ENCODE measurements around the gene TLE3. TPM values are rescaled to one million over a fixed set of nuclear protein-coding genes. Genes with fewer than 3 reads are reported as not detected.

The TLE3 gene
- total and polyA plus RNA-seq, 2 donors (not counting 1 experiment from before 2014, with no cell fraction given) = 14.6 to 16.5 TPM

DNA sequence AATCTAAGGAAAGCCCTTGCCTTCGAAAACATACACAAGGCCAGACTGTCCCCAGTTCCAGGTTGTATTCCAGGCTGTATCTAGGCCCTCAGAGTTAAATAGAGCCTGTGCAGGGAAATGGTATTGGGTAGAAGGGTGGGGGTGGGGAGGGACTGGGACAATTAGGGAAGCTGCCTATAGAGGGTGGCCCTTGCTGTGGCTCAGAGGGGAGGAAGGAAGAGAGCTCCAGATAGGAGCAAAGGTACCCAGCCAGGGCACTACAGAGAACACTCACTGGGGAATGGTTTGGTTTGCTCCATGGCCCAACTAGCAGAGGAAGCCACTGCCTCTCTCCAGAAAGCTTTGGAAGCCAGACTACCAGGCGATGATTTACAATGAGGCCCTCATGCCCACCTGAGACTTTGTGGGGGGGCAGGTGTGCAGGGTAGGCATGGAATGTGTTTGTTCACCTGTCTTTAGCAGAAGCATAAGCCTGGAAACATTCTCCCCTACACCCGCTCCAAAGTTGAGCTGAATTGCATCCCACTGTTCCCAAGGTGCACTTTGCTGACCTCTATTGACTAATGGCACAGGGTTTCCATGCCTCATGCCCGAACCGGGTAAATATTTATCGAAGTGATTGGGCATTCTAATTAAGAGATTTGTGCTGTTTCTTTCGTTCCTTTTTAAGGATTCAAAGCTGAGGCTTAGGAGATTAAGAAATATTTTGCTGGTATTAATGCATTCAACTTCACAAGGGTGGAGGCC lies 6.3 kb upstream of the TLE3 start:
- no peak for DNase-seq (ENCODE audit: low read depth in 2 of 2)
- TF ChIP-seq, protein P1, sequence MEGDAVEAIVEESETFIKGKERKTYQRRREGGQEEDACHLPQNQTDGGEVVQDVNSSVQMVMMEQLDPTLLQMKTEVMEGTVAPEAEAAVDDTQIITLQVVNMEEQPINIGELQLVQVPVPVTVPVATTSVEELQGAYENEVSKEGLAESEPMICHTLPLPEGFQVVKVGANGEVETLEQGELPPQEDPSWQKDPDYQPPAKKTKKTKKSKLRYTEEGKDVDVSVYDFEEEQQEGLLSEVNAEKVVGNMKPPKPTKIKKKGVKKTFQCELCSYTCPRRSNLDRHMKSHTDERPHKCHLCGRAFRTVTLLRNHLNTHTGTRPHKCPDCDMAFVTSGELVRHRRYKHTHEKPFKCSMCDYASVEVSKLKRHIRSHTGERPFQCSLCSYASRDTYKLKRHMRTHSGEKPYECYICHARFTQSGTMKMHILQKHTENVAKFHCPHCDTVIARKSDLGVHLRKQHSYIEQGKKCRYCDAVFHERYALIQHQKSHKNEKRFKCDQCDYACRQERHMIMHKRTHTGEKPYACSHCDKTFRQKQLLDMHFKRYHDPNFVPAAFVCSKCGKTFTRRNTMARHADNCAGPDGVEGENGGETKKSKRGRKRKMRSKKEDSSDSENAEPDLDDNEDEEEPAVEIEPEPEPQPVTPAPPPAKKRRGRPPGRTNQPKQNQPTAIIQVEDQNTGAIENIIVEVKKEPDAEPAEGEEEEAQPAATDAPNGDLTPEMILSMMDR (conservative IDR thresholded peaks at IDR 0.05 in 1 of 2, IDR thresholded peaks at IDR 0.05 in 1 of 2; ENCODE audit: low read depth in 1 of 2, low read length in 2 of 2) = no peak
- no peak for TF ChIP-seq EZH2 (IDR thresholded peaks at IDR 0.05; ENCODE audit: low read length, missing control alignments)
- no peaks in the 10 kb centered on the region for H4K20me1 ChIP-seq (ENCODE audit: control insufficient read depth, extremely low read depth, insufficient read depth, low read length)
- H3K4me3 ChIP-seq (replicated peaks in 1 of 4; ENCODE audit: control extremely low read depth in 1 of 4, insufficient read depth in 1 of 4, low read depth in 3 of 4, low read length in 4 of 4) = no peak overlapping the region
- no peak overlapping the region for H3K27ac ChIP-seq (ENCODE audit: insufficient read depth, low read length)
- H2AFZ ChIP-seq (ENCODE audit: low read length) = no peak overlapping the region
- H3K9me3 ChIP-seq (ENCODE audit: control insufficient read depth, insufficient read depth, low read depth, low read length) = no peaks in the 10 kb centered on the region
- H3K4me1 ChIP-seq (ENCODE audit: control insufficient read depth, extremely low read depth, insufficient read depth, low read length) = peaks cover 15% of the 10 kb centered on the region
- H3K4me2 ChIP-seq (ENCODE audit: extremely low read depth, insufficient read depth, low read length) = no peak overlapping the region
- no peaks in the 10 kb centered on the region for H3K36me3 ChIP-seq (ENCODE audit: control insufficient read depth, insufficient read depth, low read length)
- peaks cover 3% of the 10 kb centered on the region for H3K27me3 ChIP-seq (ENCODE audit: control insufficient read depth, insufficient read depth, low read length)
- no peak overlapping the region for H3K9ac ChIP-seq (ENCODE audit: insufficient read depth, low read length)
- H3K79me2 ChIP-seq (ENCODE audit: control insufficient read depth, insufficient read depth, low read length) = no peaks in the 10 kb centered on the region

DNA sequence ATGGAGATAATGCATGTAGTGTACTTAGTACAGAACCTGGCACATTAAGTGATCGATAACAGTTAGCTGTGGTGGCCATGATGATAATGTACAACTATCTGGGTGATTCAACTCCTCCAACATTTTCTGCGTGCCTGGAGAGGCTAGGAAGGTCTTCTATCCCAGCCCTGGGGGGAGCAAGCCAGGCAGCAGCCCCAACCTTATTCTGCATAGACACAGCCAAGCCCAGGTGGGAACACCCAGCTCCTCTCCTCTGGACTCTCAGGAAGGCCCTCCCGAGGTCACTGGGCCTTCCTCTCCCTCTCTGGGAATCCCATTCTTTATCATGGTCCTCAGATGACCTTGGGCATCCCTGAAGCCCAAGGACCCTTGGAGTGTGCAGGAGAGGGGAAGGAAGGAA lies 5.1 kb upstream of the TLE3 start:
- no peaks in the 10 kb centered on the region for H3K79me2 ChIP-seq (ENCODE audit: control insufficient read depth, insufficient read depth, low read length)
- no peaks in the 10 kb centered on the region for H3K9me3 ChIP-seq (ENCODE audit: control insufficient read depth, insufficient read depth, low read depth, low read length)
- no peaks in the 10 kb centered on the region for H4K20me1 ChIP-seq (ENCODE audit: control insufficient read depth, extremely low read depth, insufficient read depth, low read length)
- TF ChIP-seq, protein P1 (conservative IDR thresholded peaks at IDR 0.05 in 1 of 2, IDR thresholded peaks at IDR 0.05 in 1 of 2; ENCODE audit: low read depth in 1 of 2, low read length in 2 of 2) = no peak
- no peak for TF ChIP-seq EZH2 (IDR thresholded peaks at IDR 0.05; ENCODE audit: low read length, missing control alignments)
- no peak overlapping the region for H3K9ac ChIP-seq (ENCODE audit: insufficient read depth, low read length)
- H3K27me3 ChIP-seq (ENCODE audit: control insufficient read depth, insufficient read depth, low read length) = peaks cover 3% of the 10 kb centered on the region
- no peak overlapping the region for H2AFZ ChIP-seq (ENCODE audit: low read length)
- no peak overlapping the region for H3K27ac ChIP-seq (ENCODE audit: insufficient read depth, low read length)
- H3K4me3 ChIP-seq (replicated peaks in 1 of 4; ENCODE audit: control extremely low read depth in 1 of 4, insufficient read depth in 1 of 4, low read depth in 3 of 4, low read length in 4 of 4) = no peak overlapping the region
- no peaks in the 10 kb centered on the region for H3K36me3 ChIP-seq (ENCODE audit: control insufficient read depth, insufficient read depth, low read length)
- peaks cover 18% of the 10 kb centered on the region for H3K4me1 ChIP-seq (ENCODE audit: control insufficient read depth, extremely low read depth, insufficient read depth, low read length)
- DNase-seq (ENCODE audit: low read depth in 2 of 2) = no peak
- H3K4me2 ChIP-seq (ENCODE audit: extremely low read depth, insufficient read depth, low read length) = no peak overlapping the region

DNA sequence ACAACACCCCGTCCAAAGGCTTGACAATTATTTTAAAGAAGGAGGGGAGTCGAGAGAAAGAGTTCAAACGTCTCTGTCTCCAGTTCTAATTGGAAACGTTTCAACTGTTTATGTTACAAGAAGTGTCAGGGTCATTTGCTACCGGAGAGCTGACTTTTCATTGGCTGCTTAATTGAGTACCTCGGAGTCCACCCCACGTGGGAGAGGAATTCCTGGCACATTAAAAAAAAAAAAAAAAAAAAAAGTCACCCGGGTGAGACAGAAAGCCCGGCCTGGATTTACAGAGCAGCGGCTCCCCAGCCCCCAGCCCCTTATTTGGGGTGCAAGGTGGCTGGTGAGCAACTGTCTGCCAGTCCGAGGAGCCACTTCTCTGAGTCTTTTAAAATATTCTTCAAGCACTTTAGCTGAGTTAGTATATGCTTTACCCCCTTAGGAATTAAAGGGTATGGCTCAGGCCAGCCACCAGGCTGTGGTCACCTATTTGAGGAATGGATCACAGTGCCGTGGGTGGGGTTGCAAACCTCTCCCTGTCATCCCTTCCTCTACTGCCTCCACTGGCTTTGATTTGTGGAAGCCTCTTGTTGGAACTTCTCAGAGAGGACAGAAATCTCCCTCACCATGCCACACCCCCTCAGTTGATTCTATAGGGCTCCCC lies 3.9 kb upstream of the TLE3 start:
- DNase-seq (ENCODE audit: low read depth in 2 of 2) = peak; percentile 94 to 99
- TF ChIP-seq, protein P1 (conservative IDR thresholded peaks at IDR 0.05 in 1 of 2, IDR thresholded peaks at IDR 0.05 in 1 of 2; ENCODE audit: low read depth in 1 of 2, low read length in 2 of 2) = no peak
- TF ChIP-seq EZH2 (IDR thresholded peaks at IDR 0.05; ENCODE audit: low read length, missing control alignments) = no peak
- no peaks in the 10 kb centered on the region for H3K9me3 ChIP-seq (ENCODE audit: control insufficient read depth, insufficient read depth, low read depth, low read length)
- peaks cover 3% of the 10 kb centered on the region for H3K27me3 ChIP-seq (ENCODE audit: control insufficient read depth, insufficient read depth, low read length)
- H4K20me1 ChIP-seq (ENCODE audit: control insufficient read depth, extremely low read depth, insufficient read depth, low read length) = no peaks in the 10 kb centered on the region
- H3K4me2 ChIP-seq (ENCODE audit: extremely low read depth, insufficient read depth, low read length) = peak overlapping the region; percentile 55
- H3K79me2 ChIP-seq (ENCODE audit: control insufficient read depth, insufficient read depth, low read length) = peaks cover 2% of the 10 kb centered on the region
- no peak overlapping the region for H3K27ac ChIP-seq (ENCODE audit: insufficient read depth, low read length)
- H3K4me3 ChIP-seq (replicated peaks in 1 of 4; ENCODE audit: control extremely low read depth in 1 of 4, insufficient read depth in 1 of 4, low read depth in 3 of 4, low read length in 4 of 4) = no peak overlapping the region
- no peak overlapping the region for H2AFZ ChIP-seq (ENCODE audit: low read length)
- peaks cover 18% of the 10 kb centered on the region for H3K4me1 ChIP-seq (ENCODE audit: control insufficient read depth, extremely low read depth, insufficient read depth, low read length)
- H3K36me3 ChIP-seq (ENCODE audit: control insufficient read depth, insufficient read depth, low read length) = no peaks in the 10 kb centered on the region
- H3K9ac ChIP-seq (ENCODE audit: insufficient read depth, low read length) = no peak overlapping the region

Measured in fibroblast of lung (primary cell).